GM10248 (cell line): ENCODE data around the gene C1orf198.

Experiments
- CTCF ChIA-PET: fragments of 300-600 bp; sonication (Branson Sonifier 250); formaldehyde crosslinking; extraction: SDS; loops from one replicate; lab custom pipeline; 2021; ENCODE audit warnings: antibody characterized with exemption; lab: Yijun Ruan, JAX
- POLR2A ChIA-PET: fragments of 350-650 bp; sonication (Branson Sonifier 250); formaldehyde crosslinking; extraction: SDS; loops from one replicate; lab custom pipeline; 2020; ENCODE audit warnings: antibody characterized with exemption; lab: Yijun Ruan, JAX
- DNase-seq: peaks from one replicate; pipeline ENCODE4 v3.0.0; 2012; ENCODE audit errors: extremely low spot score
- TF ChIP-seq, protein P1 (sequence below): IDR thresholded peaks from 2 replicates; pipeline ENCODE4 v1.5.1; 2012; ENCODE audit warnings: mild to moderate bottlenecking, low read depth; ENCODE audit errors: extremely low read depth, missing control alignments, control extremely low read depth

Gene C1orf198

DNA sequence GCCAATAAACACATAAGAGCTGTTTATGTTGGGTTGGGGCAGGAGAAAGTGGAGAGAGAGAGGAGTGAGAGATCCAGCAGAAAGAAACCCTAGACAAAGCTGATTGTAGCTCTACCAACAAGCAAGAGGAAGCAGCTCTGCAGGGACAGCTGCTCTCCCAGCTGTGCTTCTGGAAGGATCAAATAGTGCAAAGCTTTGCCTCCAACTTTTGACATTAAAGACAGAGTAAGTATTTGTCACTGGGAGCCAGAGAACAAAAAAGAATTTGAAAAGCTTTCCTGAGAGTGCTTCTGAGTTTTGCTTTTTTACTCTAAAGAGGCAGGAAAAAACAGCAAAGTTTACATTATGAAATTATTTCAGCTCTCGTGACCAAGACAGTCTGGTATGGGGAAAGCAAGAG, 28.5 kb upstream of the C1orf198 start:
- DNase-seq: no peak
- POLR2A ChIA-PET: no interaction called here
- CTCF ChIA-PET: interaction anchor here (0.9 to 2.6 kb wide), 3 partner anchors 10 to 22 kb away, joined by 3 to 7 read pairs (median 3); no protein-coding TSS in a partner anchor
- TF ChIP-seq, protein P1, sequence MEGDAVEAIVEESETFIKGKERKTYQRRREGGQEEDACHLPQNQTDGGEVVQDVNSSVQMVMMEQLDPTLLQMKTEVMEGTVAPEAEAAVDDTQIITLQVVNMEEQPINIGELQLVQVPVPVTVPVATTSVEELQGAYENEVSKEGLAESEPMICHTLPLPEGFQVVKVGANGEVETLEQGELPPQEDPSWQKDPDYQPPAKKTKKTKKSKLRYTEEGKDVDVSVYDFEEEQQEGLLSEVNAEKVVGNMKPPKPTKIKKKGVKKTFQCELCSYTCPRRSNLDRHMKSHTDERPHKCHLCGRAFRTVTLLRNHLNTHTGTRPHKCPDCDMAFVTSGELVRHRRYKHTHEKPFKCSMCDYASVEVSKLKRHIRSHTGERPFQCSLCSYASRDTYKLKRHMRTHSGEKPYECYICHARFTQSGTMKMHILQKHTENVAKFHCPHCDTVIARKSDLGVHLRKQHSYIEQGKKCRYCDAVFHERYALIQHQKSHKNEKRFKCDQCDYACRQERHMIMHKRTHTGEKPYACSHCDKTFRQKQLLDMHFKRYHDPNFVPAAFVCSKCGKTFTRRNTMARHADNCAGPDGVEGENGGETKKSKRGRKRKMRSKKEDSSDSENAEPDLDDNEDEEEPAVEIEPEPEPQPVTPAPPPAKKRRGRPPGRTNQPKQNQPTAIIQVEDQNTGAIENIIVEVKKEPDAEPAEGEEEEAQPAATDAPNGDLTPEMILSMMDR: no peak

DNA sequence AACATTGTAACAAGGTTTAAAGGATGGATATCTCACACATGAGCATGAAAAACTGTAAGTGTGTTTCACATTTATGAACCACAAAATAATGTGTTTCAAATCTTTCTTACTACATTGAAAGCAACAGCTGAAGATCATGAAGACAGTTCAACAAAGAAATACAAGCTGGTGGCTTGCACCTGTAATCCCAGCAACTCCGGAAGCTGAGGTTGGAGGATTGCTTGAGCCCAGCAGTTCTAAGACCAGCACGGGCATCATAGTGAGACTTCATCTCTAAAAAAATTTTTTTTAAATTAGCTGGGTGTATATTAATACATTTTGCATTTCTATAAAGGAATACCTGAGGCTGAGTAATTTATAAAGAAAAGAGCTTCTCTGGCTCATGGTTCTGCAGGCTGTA, 27.1 kb upstream of the C1orf198 start:
- no peak for DNase-seq
- TF ChIP-seq, protein P1: no peak
- CTCF ChIA-PET: interaction anchor here (1.0 to 2.6 kb wide), 2 partner anchors 23 to 47 kb away, joined by 3 to 7 read pairs; no protein-coding TSS in a partner anchor
- POLR2A ChIA-PET: no interaction called here

DNA sequence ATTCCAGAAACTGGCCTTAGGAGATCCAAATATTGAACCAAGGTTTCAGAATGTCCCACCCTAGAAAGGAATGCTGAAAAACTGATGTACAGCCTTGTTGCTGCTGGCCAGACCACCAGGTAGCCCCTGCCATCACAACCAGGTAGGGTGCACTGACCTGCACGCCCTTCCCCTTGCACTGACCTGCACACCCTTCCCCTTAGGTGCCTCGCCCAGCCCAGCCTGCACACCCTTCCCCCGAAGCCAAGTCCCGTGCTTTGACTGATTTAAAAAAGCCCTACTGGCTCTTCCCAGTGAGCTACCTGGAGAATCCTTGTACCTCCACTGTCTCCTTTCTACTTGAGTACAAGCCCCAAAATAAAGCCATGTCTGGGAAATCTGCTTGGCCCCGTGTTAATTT, 26.3 kb upstream of the C1orf198 start:
- TF ChIP-seq, protein P1: no peak
- no peak for DNase-seq
- ChIA-PET CTCF (interaction anchor here (1.0 to 2.6 kb wide), 2 partner anchors 24 to 48 kb away, joined by 3 to 7 read pairs; no protein-coding TSS in a partner anchor), POLR2A (no interaction called here)

DNA sequence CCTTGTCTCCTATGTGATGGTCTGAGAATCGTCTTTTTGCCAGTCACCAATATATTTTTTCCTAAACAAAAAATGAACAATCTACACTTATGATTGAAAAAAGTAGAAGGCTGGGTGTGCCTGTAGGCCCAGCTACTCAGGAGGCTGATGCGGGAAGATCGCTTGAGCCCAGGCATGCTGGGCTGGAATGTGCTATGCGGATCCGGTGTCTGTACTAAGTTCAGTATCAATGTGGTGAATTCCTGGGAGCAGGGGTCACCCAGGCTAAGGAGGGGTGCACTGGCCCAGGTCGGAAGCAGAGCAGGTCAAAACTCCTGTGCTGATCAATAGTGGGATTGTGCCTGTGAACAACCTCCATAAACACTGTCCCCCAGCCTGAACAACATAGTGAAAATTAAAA, 25.7 kb upstream of the C1orf198 start:
- POLR2A ChIA-PET: no interaction called here
- TF ChIP-seq, protein P1: no peak
- DNase-seq: no peak
- CTCF ChIA-PET: interaction anchor here (1.0 to 1.8 kb wide), 3 partner anchors 8 to 463 kb away, joined by 3 to 8 read pairs (median 4); no protein-coding TSS in a partner anchor

DNA sequence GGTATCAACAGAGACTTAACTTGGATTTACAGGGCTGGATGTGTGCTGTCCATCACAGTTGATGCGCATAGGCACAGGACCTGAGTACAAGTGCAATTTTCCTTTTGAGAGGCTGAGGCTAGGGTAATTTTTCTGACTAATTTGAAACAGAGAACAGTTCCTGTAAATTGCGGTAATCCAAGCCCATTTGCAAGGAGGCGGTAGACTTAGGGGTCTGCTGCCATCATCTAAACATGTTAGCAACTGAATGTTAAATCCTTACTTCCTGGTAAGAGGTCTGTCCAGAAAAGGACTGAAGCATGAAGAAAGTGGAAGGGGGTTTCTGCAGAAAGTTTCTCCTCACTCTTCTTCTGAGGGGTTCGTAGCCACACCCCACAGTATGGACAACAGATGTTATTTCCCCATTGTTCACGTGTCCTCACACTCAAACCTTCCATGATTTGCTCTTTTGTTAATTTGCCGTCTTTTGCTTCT, 23.7 kb upstream of the C1orf198 start:
- ChIA-PET CTCF (no interaction called here), POLR2A (no interaction called here)
- DNase-seq: no peak
- TF ChIP-seq, protein P1: no peak

DNA sequence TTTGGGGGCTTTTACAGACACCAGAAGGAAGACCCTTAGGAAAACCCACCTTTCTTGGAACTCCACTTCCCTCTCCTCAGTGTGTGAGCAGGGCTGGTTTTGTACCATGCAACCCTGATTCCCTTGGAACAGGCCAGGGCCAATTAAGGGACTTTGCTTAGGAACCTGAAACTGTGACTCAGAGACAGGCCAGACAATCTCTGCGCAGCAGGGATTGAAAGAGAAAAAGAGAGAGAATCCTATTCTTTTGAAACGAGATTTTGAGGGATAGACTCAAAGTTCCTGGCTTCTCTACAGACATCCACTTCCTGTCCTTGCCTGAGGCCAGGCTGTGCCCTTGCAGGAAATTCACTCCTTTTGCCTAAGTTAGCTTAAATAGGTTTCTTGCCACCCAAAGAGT, 23.1 kb upstream of the C1orf198 start:
- TF ChIP-seq, protein P1: no peak
- ChIA-PET CTCF (no interaction called here), POLR2A (no interaction called here)
- no peak for DNase-seq
